Measurements from ENCODE around the gene TNFSF8. TPM values are rescaled to one million over a fixed set of nuclear protein-coding genes. Genes with fewer than 3 reads are reported as not detected.

TNFSF8 gene
- total and polyA plus RNA-seq, 4 experiments from 2014 or later, result 43.2 to 108 (median 64.5) TPM

- Histone ChIP-seq H3K4me3 (ENCODE audit: low read length in 2 of 2) (no peak overlapping the region), H3K4me1 (ENCODE audit: insufficient read depth, low read length) (peaks cover 9% of the 10 kb centered on the region), H3K27me3 (ENCODE audit: insufficient read depth, low read length) (no peaks in the 10 kb centered on the region), H3K27ac (ENCODE audit: low read depth, low read length) (no peak overlapping the region), H3K9me3 (ENCODE audit: control insufficient read depth in 1 of 2, low read length in 2 of 2) (no peaks in the 10 kb centered on the region), H3K36me3 (ENCODE audit: insufficient read depth, low read length) (no peaks in the 10 kb centered on the region)
- no peak overlapping the region for H3K4me3 Mint-ChIP-seq
- H3K27me3 Mint-ChIP-seq, result no peaks in the 10 kb centered on the region
- H3K36me3 Mint-ChIP-seq, result peaks cover 4 to 10% of the 10 kb centered on the region in 2 donors
- H3K4me1 Mint-ChIP-seq, result peaks cover 9 to 16% (median 11%) of the 10 kb centered on the region in 4 donors
- CTCF ChIA-PET (ENCODE audit: partially characterized antibody), result no interaction called here
- H3K27ac Mint-ChIP-seq, result no peak overlapping the region
- no peak for DNase-seq
- POLR2A ChIA-PET (ENCODE audit: partially characterized antibody), result interaction anchor here (0.5 to 1.0 kb wide), 2 partner anchors 15 to 21 kb away, joined by 3 to 5 read pairs; no protein-coding TSS in a partner anchor
- intact Hi-C loops (cut with micrococcal nuclease), result loop anchor here (2.0 kb wide), 1 partner anchor 15 kb away; no protein-coding TSS in a partner anchor
- peaks cover 2 to 22% (median 13%) of the 10 kb centered on the region in 8 donors for H3K9me3 Mint-ChIP-seq
These were observed 46.7 kb downstream of the TNFSF8 start for GRCh38 chr9:114883709-114884108.

DNA sequence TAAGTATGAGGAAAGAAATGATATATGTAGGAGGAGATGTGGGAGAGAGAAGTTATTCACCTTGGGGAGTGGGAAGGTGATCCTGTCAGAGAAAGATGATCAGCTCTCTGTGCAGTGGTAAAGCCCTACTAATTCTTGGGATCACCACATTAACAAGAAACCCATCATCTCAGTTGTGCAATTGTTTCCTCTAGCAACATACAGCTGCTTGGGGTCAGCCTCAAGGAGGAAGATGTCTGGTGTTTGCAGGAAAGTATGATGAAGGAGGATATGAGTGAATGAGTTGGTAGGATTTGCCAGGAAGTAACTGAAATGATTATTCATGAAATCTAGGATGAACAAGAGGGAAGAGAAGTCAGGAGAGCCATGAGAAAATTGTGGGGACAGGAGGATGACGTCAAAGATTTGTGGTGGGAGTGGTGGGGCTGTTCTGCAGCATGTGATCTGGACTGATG lies 50.1 kb downstream of the TNFSF8 start:
- peaks cover 0 to 6% (median 2%) of the 10 kb centered on the region in 4 donors for H3K4me1 Mint-ChIP-seq
- H3K27ac ChIP-seq (ENCODE audit: low read depth, low read length), result no peak overlapping the region
- no peak overlapping the region for H3K4me3 ChIP-seq (ENCODE audit: low read length in 2 of 2)
- H3K4me3 Mint-ChIP-seq, result no peak overlapping the region
- H3K36me3 ChIP-seq (ENCODE audit: insufficient read depth, low read length), result no peaks in the 10 kb centered on the region
- POLR2A ChIA-PET (ENCODE audit: partially characterized antibody), result interaction anchor here (0.6 to 2.2 kb wide), 2 partner anchors 11 to 50 kb away, joined by 4 to 7 read pairs; partner anchors contain the start of gene TNFSF8
- H3K36me3 Mint-ChIP-seq, result peaks cover under 1 to 6% of the 10 kb centered on the region in 2 donors
- H3K27me3 ChIP-seq (ENCODE audit: insufficient read depth, low read length), result no peaks in the 10 kb centered on the region
- no peak overlapping the region for H3K27ac Mint-ChIP-seq
- H3K9me3 ChIP-seq (ENCODE audit: control insufficient read depth in 1 of 2, low read length in 2 of 2), result peaks cover 0 to 3% of the 10 kb centered on the region in 2 donors
- CTCF ChIA-PET (ENCODE audit: partially characterized antibody), result interaction anchor here (0.9 to 1.0 kb wide), 2 partner anchors 9 to 10 kb away, joined by 3 to 4 read pairs; no protein-coding TSS in a partner anchor
- peaks cover 0 to 42% (median 20%) of the 10 kb centered on the region in 8 donors for H3K9me3 Mint-ChIP-seq
- intact Hi-C loops (cut with micrococcal nuclease), result no loop called here
- no peaks in the 10 kb centered on the region for H3K4me1 ChIP-seq (ENCODE audit: insufficient read depth, low read length)
- H3K27me3 Mint-ChIP-seq, result no peaks in the 10 kb centered on the region
- DNase-seq, result no peak

GRCh38 chr9:114878879-114879564 lies 51.4 kb downstream of the TNFSF8 start:
- peak overlapping the region in 1 of 8 donors; percentile 12 for H3K4me3 Mint-ChIP-seq
- H3K36me3 Mint-ChIP-seq, result peaks cover 4 to 8% of the 10 kb centered on the region in 2 donors
- ChIA-PET POLR2A (ENCODE audit: partially characterized antibody) (no interaction called here), CTCF (ENCODE audit: partially characterized antibody) (no interaction called here)
- Histone ChIP-seq H3K9me3 (ENCODE audit: control insufficient read depth in 1 of 2, low read length in 2 of 2) (peaks cover 0 to 11% of the 10 kb centered on the region in 2 donors), H3K27ac (ENCODE audit: low read depth, low read length) (no peak overlapping the region), H3K4me3 (ENCODE audit: low read length in 2 of 2) (no peak overlapping the region), H3K36me3 (ENCODE audit: insufficient read depth, low read length) (no peaks in the 10 kb centered on the region), H3K4me1 (ENCODE audit: insufficient read depth, low read length) (no peaks in the 10 kb centered on the region), H3K27me3 (ENCODE audit: insufficient read depth, low read length) (no peaks in the 10 kb centered on the region)
- peaks cover 0 to 43% (median 24%) of the 10 kb centered on the region in 8 donors for H3K9me3 Mint-ChIP-seq
- DNase-seq, result no peak
- no peaks in the 10 kb centered on the region for H3K27me3 Mint-ChIP-seq
- H3K4me1 Mint-ChIP-seq, result peaks cover 0 to 6% (median 2%) of the 10 kb centered on the region in 4 donors
- intact Hi-C loops (cut with micrococcal nuclease), result no loop called here
- H3K27ac Mint-ChIP-seq, result no peak overlapping the region

DNA sequence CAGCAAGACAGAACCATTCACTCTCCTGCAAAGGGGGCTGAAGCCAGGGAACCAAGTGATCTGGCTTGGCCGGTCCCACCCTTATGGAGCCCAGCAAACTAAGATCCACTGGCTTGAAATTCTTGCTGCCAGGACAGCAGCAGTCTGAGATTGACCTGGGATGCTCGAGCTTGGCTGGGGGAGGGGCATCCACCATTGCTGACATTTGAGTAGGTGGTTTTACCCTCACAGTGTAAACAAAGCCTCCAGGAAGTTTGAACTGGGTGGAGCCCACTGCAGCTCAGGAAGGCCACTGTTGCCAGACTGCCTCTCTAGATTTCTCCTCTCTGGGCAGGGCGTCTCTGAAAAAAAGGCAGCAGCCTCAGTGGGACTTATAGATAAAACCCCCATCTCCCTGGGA lies 60.5 kb downstream of the TNFSF8 start:
- no peaks in the 10 kb centered on the region for H3K36me3 ChIP-seq (ENCODE audit: insufficient read depth, low read length)
- Mint-ChIP-seq H3K4me3 (peak overlapping the region in 7 of 8 donors; percentile 54 to 73 (median 65)), H3K36me3 (peaks cover 34 to 37% of the 10 kb centered on the region in 2 donors), H3K27me3 (no peaks in the 10 kb centered on the region), H3K27ac (peak overlapping the region; percentile 7 to 87 (median 62)), H3K9me3 (peaks cover 2 to 62% (median 50%) of the 10 kb centered on the region in 8 donors), H3K4me1 (peaks cover 19 to 29% (median 24%) of the 10 kb centered on the region in 4 donors)
- H3K27ac ChIP-seq (ENCODE audit: low read depth, low read length), result no peak overlapping the region
- ChIA-PET POLR2A (ENCODE audit: partially characterized antibody) (interaction anchor here (0.6 to 2.9 kb wide), 13 partner anchors 9 to 151 kb away, joined by 3 to 42 read pairs (median 4); partner anchors contain the start of gene TNFSF8), CTCF (ENCODE audit: partially characterized antibody) (interaction anchor here (0.7 to 2.2 kb wide), 5 partner anchors 18 to 48 kb away, joined by 3 to 9 read pairs (median 3); no protein-coding TSS in a partner anchor)
- peak overlapping the region in 1 of 2 donors; percentile 9 for H3K4me3 ChIP-seq (ENCODE audit: low read length in 2 of 2)
- H3K27me3 ChIP-seq (ENCODE audit: insufficient read depth, low read length), result no peaks in the 10 kb centered on the region
- peak in 4 of 5 donors; percentile 8 to 29 (median 22) for DNase-seq
- H3K4me1 ChIP-seq (ENCODE audit: insufficient read depth, low read length), result peaks cover 20% of the 10 kb centered on the region
- peaks cover 0 to 6% of the 10 kb centered on the region in 2 donors for H3K9me3 ChIP-seq (ENCODE audit: control insufficient read depth in 1 of 2, low read length in 2 of 2)
- intact Hi-C loops (cut with micrococcal nuclease), result no loop called here

- ChIA-PET POLR2A (ENCODE audit: partially characterized antibody) (interaction anchor here (0.6 to 2.9 kb wide), 12 partner anchors 11 to 150 kb away, joined by 3 to 42 read pairs (median 4); partner anchors contain the start of gene TNFSF8), CTCF (ENCODE audit: partially characterized antibody) (interaction anchor here (0.6 to 2.2 kb wide), 6 partner anchors 19 to 464 kb away, joined by 3 to 9 read pairs (median 3); no protein-coding TSS in a partner anchor)
- no peak overlapping the region for H3K27ac ChIP-seq (ENCODE audit: low read depth, low read length)
- DNase-seq, result no peak
- H3K27me3 Mint-ChIP-seq, result no peaks in the 10 kb centered on the region
- intact Hi-C loops (cut with micrococcal nuclease), result no loop called here
- H3K27me3 ChIP-seq (ENCODE audit: insufficient read depth, low read length), result no peaks in the 10 kb centered on the region
- H3K27ac Mint-ChIP-seq, result peak overlapping the region in 4 of 7 donors; percentile 41 to 75 (median 68)
- peaks cover 19 to 29% (median 24%) of the 10 kb centered on the region in 4 donors for H3K4me1 Mint-ChIP-seq
- H3K36me3 ChIP-seq (ENCODE audit: insufficient read depth, low read length), result no peaks in the 10 kb centered on the region
- peak overlapping the region in 1 of 2 donors; percentile 9 for H3K4me3 ChIP-seq (ENCODE audit: low read length in 2 of 2)
- peaks cover 0 to 2% of the 10 kb centered on the region in 2 donors for H3K9me3 ChIP-seq (ENCODE audit: control insufficient read depth in 1 of 2, low read length in 2 of 2)
- peaks cover 34 to 36% of the 10 kb centered on the region in 2 donors for H3K36me3 Mint-ChIP-seq
- H3K4me3 Mint-ChIP-seq, result peak overlapping the region in 7 of 8 donors; percentile 31 to 73 (median 63)
- peaks cover 2 to 58% (median 45%) of the 10 kb centered on the region in 8 donors for H3K9me3 Mint-ChIP-seq
- peaks cover 20% of the 10 kb centered on the region for H3K4me1 ChIP-seq (ENCODE audit: insufficient read depth, low read length)
These were observed 61.0 kb downstream of the TNFSF8 start for GRCh38 chr9:114869378-114869777.

- no peak for DNase-seq
- Histone ChIP-seq H3K27me3 (ENCODE audit: insufficient read depth, low read length) (no peaks in the 10 kb centered on the region), H3K9me3 (ENCODE audit: control insufficient read depth in 1 of 2, low read length in 2 of 2) (no peaks in the 10 kb centered on the region), H3K4me3 (ENCODE audit: low read length in 2 of 2) (no peak overlapping the region), H3K36me3 (ENCODE audit: insufficient read depth, low read length) (no peaks in the 10 kb centered on the region), H3K4me1 (ENCODE audit: insufficient read depth, low read length) (peaks cover 20% of the 10 kb centered on the region), H3K27ac (ENCODE audit: low read depth, low read length) (no peak overlapping the region)
- Mint-ChIP-seq H3K9me3 (peaks cover 0 to 37% (median 25%) of the 10 kb centered on the region in 8 donors), H3K4me3 (no peak overlapping the region), H3K4me1 (peaks cover 19 to 33% (median 26%) of the 10 kb centered on the region in 4 donors), H3K27ac (no peak overlapping the region), H3K27me3 (no peaks in the 10 kb centered on the region), H3K36me3 (peaks cover 17 to 21% of the 10 kb centered on the region in 2 donors)
- ChIA-PET CTCF (ENCODE audit: partially characterized antibody) (interaction anchor here (1.5 kb wide), 1 partner anchor 32 kb away, joined by 3 read pairs; no protein-coding TSS in a partner anchor), POLR2A (ENCODE audit: partially characterized antibody) (interaction anchor here (1.3 kb wide), 1 partner anchor 37 kb away, joined by 3 read pairs; no protein-coding TSS in a partner anchor)
- intact Hi-C loops (cut with micrococcal nuclease), result no loop called here
These were observed 63.1 kb downstream of the TNFSF8 start for GRCh38 chr9:114867327-114867726.

DNA sequence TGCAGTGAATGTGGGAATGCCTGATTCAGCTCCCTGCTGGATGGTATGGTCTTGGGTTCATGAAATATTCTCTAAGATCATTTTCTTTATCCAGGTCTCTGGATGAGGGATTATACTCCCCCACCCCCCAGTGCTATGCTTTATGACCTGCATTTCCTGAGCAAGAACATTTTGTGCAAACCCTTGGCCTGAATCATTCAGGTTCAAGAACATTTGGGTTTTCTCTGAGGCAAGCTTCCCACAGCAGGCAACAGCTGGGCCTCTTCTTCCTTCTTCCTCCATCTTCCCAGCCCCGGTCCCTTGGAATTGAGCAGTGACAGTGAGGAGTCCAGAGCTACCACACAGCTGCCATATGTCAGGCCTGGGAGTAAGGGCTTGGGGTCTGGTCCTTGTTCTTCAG lies 65.9 kb downstream of the TNFSF8 start:
- peaks cover 0 to 9% (median 6%) of the 10 kb centered on the region in 8 donors for H3K9me3 Mint-ChIP-seq
- Histone ChIP-seq H3K4me3 (ENCODE audit: low read length in 2 of 2) (no peak overlapping the region), H3K27ac (ENCODE audit: low read depth, low read length) (no peak overlapping the region), H3K27me3 (ENCODE audit: insufficient read depth, low read length) (no peaks in the 10 kb centered on the region), H3K9me3 (ENCODE audit: control insufficient read depth in 1 of 2, low read length in 2 of 2) (no peaks in the 10 kb centered on the region), H3K36me3 (ENCODE audit: insufficient read depth, low read length) (no peaks in the 10 kb centered on the region), H3K4me1 (ENCODE audit: insufficient read depth, low read length) (peaks cover 6% of the 10 kb centered on the region)
- ChIA-PET POLR2A (ENCODE audit: partially characterized antibody) (interaction anchor here (0.7 kb wide), 1 partner anchor 25 kb away, joined by 3 read pairs; no protein-coding TSS in a partner anchor), CTCF (ENCODE audit: partially characterized antibody) (no interaction called here)
- intact Hi-C loops (cut with micrococcal nuclease), result no loop called here
- H3K27ac Mint-ChIP-seq, result no peak overlapping the region
- no peak for DNase-seq
- peaks cover 4 to 8% of the 10 kb centered on the region in 2 donors for H3K36me3 Mint-ChIP-seq
- no peaks in the 10 kb centered on the region for H3K27me3 Mint-ChIP-seq
- H3K4me1 Mint-ChIP-seq, result peaks cover 6 to 18% (median 11%) of the 10 kb centered on the region in 4 donors
- no peak overlapping the region for H3K4me3 Mint-ChIP-seq

Measured in CD4-positive, alpha-beta memory T cell (primary cell).